ENCODE results near the gene FCER1A. TPM values are rescaled to one million over a fixed set of nuclear protein-coding genes. Genes with fewer than 3 reads are reported as not detected.

The FCER1A gene
- total RNA-seq, 1 donor from 2014 or later = 3.4 TPM

- no peak for DNase-seq
Observed at GRCh38 chr1:159352436-159352835, 50.3 kb downstream of the FCER1A start.

Other genes starting within 250 kb of the FCER1A start
- gene AIM2, start 225.6 kb upstream of the FCER1A start, total RNA-seq = not detected
- 0.41 TPM for gene CADM3, start 130.7 kb upstream of the FCER1A start, total RNA-seq
- 10.3 TPM for gene ACKR1, start 97.5 kb upstream of the FCER1A start, total RNA-seq
- not detected for gene OR10J4, start 129.9 kb downstream of the FCER1A start, total RNA-seq
- gene OR10J1, start 137.4 kb downstream of the FCER1A start, total RNA-seq = not detected
- gene OR10J5, start 233.7 kb downstream of the FCER1A start, total RNA-seq = not detected